Activated CD4-positive, alpha-beta T cell treated with anti-CD3 and anti-CD28 coated beads, Interleukin-10, Interleukin-2, amounts not matched to agents 100 ng/mL and 50 ng/mL, durations not matched to agents 16 hours and 8 hours (primary cell): ENCODE results near the gene ACTN1.

Experiments
- DNase-seq: peaks from one replicate; pipeline ENCODE4 v3.0.0-alpha.2; 2020

Gene ACTN1

DNA sequence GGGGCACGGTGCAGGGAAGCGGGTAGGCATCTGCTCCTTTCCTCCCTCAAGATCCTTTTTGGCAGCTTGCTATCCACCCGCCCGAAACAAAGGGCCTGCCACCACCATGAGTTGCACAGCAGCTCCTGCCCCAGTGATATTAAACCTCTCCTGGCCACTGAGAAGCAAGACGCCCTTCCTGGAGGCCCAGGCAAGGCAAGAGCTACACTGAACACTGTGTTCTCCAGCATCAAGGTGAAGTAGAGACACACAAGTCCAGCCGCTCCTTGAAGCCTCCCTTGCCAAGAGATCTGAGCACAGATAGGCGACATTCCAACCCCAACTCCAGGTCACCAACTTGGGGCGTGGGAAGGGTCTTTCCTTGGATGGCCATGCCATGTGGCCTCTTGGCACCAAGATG is 70.9 kb downstream of the ACTN1 start:
- DNase-seq, result no peak

DNA sequence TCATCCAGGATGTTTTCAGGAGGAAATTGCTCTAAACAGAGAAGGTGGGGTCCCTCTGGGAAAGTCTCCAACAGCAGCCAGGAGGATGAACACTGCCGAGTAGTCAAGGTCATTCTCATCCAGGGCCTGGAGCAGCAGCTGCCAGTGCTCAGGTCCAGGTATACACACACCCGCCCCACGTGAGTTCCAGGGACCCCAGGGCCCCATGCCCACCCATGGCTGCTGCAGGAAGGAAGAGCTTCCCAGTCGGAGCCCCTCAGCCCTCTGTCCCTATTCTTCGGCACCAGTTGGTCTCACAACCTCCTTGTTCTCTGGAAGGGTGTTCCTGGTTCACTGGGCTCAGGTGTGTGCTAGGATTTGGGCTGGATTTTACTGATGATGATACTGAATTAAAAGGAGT is 72.7 kb downstream of the ACTN1 start:
- DNase-seq, result no peak

DNA sequence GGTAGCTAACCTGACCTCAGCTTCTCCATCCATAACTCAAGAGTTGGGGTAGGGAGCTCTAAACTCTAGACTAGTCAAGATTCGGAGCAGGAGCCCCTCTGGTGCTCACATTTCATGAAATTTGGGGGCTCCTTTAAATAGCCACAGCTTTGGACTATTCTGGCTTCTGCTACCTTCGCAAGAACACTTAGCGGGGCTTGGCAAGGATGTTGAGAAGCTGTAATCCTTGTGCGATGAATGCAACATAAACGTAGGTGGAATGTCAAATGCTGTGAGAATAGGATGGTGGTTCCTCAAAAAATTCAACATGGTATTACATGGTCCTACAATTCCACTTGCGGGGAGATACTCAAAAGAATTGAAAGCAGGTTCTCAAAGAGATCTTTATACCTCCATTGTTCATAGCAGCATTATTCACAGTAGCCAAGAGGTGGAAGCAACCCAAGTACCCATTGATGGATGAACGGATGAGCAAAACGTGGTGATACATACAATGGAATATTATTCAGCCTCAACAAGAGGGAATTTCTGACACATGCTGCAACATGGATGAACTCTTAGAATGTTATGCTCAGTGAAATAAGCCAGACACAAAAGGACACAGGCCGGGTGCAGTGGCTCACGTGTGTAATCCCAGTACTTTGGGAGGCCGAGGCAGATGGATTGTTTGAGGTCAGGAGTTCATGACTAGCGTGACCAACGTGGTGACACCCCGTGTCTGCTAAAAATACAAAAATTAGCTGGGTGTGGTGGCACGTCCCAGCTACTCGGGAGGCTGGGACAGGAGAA is 73.8 kb downstream of the ACTN1 start:
- no peak for DNase-seq

DNA sequence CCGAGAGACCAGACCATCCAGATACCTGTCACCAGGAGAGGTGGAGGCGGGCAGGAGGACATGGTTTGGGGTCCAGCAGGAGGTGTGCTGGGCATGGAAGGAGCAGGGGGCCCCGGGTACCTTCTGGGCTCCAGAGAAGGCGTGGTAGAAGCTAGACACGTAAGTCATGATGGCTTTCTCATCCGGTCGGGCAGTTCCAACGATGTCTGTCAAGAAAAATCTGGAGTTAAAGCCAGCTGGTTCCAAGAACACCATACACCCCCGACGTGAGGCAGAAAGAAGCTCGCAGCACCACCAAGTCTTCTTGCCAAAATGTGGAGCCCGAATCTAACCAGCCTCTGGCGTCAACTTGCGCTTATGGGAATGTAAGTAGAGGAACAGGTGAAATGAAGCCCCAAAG is 76.7 kb downstream of the ACTN1 start:
- no peak for DNase-seq

DNA sequence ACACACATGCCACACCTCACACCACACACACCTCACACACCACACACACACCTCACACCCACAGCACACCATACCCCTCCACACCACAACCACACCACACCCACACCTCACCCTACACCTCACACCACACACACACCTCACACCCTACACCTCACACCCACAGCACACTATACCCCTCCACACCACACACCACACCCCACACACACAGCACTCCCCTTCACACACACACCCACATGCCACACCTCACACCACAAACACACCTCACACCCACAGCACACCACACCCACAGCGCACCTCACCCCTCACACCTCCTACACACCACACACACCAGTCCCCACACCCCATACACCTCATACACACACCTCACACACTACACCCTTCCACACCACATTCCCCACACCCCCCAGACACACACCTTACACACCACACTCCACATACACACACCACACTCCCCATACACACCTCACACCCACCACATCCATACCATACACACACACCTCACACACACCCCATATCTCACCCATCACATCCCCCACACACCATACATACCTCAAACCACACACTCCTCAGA is 80.0 kb downstream of the ACTN1 start:
- DNase-seq, result no peak

DNA sequence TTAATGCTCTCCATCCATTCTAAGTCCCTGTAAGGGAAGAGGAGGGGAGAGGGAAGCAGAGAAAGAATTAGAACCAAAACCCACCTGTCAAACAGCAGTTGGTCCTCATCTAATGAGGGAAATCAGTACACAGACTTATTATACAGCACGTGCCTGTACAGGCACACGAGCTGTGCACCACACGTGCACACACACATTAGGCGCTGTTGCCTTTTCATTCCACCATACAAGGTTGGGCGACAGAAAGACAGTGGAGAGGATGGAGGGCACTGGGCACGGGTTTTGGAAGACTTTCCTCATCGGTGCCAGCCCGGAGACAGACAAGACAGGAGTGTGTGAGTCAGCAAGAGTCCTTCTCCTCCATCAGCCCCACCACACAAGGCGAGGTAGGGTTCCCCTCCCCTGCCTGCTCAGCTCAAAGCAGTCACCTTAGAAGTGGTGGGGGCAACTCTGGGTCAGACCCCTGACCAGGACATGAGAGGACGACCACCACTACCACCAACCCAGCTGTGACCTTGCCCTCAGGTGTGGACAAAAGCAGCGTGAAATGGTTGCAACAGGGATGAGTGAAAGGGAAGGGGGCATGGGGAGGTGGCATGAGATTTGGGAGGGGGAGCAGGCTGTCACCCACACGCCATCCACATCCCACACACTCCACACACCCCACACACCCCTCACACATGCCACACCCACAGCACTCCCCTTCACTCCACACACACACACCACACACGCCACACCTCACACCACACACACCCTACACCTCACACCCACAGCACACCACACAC is 80.7 kb downstream of the ACTN1 start:
- DNase-seq, result no peak

DNA sequence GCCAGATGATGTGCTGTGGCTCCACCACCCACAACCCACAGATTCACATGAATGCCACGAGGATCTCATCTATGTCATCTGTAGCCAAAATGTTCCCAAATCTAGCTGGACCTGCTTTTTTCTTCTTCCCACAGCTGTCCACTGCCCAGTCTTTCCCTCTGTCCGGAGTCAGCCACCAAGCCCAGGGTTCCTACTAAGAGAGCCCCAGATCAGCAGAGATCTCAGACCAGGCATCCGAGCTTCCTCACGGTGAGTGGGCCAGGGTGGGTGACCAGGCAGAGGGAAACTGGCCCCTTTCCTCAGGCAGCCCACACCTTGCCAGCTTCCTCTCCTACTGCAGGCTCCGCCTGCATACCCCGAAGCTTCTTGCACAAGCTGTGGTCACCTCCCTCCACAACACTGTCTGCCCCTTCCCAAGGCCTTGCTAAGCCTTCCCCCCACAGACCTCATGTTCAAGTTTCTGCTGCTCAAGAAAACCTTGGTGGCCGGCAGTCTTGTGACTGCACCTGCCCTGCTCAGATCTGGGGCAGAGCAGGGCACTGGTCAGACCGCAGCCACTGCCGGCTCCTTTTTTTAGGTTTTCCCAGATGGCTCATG is 81.4 kb downstream of the ACTN1 start:
- no peak for DNase-seq

DNA sequence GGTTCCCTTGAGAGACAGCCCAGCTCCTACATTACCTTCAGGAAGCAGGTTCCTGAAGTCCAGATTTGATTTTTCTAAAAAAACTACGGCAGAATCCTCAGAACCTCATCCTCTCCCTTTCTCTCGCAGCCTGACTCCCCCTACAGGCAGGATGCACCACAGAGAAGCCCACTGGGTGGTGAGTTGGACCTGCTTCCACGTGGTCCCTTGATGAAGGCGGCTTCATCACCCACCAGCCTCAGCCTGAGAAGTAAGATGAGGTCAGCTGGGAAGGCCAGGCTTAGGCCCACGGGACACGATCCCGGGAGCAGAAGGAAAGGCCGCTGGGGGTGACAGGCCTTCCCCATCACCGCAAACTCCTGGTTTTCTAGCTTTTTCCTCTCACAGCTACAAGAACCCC is 83.0 kb downstream of the ACTN1 start:
- no peak for DNase-seq

DNA sequence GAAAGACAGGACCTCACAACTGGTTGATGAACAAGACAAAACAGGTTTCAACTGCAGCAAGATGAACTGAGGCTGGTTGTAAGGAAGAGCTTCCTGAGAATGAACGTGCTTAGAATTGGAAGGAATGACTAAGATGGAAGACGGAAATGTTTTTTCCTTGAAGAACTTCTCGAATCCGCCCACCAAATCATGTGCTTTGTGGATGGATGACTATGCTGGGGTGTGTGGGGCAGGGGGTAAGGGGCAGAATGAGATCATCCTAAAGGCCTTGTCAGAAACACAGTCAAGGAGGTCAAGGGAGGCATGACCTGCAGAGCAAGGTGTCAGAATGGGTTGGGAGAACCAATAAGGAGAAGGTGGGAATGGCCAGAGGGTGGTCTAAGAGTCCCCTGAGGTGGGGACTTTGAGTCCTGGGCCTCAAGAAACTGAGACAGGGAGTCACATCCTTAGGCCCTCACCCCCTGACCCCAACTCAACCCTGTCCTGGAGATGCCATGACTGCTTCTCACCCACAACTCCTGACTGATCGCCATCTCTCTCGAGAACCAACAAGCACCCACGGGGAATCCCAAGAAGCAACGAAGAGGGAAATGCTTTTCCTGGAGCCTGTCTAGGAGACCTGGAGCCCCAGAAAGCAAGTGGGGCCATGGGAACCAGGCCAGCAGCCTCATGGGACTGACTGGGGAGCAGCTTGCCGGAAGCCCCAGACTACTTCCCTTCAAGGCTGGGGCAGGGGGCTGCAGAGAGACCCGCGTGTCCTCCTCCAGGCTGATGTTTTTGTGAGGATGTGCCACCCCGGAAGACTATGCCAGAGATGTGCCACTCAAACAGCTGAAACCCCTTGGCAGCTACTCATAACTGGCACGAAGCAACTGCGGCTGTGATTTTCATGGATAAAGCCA is 84.0 kb downstream of the ACTN1 start:
- DNase-seq, result no peak

DNA sequence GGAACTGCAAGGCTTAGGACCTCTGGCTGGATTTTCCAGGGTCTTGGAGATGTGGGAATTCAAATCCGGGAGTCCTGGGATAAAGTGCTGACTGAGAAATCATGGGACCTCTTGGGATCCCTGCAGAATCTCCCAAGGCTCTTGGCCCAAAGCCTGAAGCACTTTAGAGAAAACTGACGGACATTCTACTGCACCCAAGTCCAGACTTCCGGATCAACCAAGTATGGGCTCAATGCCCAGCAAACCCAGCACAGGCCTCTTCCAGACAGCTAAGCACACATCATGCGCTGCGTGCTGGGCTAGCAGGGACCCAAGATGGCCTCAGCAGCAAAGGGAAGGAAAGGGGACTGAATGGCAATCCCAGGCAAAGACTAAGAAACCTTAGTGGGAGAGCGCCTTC is 85.0 kb downstream of the ACTN1 start:
- DNase-seq, result no peak

DNA sequence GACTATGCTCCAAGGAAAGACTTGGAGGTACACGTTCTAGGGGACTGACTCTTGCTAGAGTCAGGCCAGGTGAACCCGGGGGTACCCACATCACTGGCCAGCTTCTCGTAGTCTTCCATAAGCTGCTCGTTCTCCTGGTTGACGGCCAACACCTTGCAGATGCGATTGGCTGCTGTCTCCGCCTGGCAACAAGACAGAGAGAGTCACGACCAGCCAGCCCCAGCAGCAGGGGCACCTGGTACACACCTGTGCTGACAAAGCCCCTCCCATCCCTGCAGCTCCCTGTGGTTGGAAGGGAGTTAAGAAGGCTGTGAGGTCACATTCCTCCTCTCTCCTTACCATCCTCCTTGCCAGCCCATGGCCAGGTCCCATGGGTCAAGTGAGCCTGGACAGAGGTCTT is 85.5 kb downstream of the ACTN1 start:
- no peak for DNase-seq

DNA sequence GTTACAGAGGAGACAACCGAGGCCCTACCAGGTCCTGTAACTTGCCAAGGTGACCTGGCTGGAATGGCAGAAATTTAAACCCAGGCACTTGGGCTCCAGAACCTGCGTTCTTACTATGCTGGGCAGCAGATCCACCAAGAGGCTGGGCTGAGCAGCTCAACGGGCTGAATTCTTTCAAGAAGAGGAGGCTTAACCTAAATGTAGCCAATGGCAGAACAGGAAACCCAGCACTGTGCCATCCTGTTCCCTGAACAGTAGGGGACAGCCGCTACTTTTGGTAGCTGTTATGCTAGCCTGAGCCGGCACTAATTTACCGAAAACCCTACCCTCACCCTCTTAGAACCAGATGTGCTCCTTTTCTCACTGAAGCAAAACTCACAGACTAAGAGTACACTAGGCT is 86.1 kb downstream of the ACTN1 start:
- no peak for DNase-seq

DNA sequence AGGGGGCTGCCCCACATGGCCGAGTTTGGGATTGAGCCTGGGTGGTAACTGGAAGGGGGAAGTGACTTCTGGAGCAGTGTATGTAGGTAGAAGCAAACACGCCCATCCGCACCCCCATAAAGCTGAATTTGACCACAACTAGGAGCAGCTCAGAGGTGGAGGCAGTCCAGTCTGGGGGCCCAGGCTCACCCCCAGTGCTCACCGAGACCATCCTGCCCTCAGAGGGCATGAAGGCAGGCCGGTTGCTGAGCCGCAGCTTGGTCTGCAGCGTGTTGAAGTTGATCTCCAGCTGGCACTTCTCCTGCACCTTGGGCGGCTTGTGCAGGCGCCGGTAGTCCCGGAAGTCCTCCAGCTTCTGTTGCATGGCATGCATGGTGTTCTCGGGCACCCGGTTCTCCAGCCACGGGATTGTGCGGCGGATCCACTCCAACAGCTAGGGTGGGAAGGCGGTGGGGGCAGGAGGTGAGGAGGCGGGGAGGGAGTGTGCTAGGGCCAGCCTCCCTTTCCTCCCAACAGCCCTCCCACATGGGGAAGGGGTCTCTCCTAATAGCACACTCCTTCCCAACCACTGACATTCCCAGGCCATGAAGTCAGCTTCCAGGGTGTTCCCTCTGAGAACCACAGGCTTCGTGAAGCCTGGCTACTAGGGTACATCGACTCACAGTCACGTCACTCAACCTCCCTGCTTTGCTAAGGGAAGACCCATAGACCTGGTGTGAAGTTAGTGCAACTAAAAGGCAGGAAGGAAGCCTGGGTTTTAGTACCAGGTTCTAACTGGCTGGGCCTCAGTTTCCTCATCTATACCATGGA is 87.0 kb downstream of the ACTN1 start:
- DNase-seq, result no peak

DNA sequence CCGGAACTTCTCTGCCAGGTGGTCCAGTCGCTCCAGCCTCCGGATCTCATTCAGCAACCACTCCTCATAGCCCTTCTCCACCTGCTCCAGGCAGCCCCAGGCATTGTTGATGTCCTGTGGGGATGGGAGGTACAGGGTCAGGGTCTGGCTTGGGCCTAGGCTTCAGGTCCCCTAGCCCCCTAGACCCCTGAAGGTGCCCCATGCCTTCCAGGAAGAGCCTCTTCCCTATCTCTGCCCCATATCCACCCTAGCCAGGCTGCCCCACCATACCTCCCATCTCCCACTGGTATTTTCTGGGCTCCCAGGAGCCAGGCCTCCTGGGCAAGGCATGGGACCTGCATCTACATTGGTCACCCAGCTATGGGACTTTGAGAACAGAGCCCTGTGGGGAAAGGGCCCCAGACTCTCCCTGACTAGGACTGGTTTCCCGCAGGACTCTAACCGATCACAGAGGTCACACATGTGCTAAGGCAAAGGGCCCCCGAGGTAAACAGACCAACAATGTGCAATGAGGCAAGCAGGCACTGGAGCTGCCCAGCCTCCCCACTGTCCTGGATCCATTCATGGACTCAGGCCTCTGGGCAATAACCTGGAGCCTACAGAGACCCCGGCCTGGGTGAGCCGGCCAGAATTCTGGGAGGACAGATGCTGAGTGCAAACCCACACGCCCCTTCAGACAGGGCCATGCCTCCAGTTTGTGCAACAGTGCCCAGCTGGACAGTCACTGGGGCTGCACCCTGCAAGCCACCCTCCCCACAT is 88.8 kb downstream of the ACTN1 start:
- DNase-seq, result no peak

DNA sequence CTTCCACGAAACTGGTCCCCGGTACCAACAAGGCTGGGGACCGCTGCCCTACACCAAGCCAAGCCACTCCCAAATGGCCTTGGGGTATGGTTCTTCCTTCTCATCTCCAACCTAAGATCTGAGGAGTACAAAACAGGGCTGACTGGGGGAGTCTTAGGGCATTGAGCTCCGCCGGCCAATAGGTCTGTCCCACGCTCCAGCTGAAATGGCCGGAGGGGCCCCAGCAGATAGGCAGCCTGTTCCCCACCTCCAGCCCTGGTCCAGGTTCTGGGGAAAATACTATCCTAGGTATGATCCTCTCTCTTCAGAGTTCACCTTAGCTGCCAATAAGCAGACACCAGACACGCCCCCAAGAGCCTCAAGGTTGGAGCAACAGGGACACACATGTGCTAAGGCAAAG is 90.2 kb downstream of the ACTN1 start:
- no peak for DNase-seq

DNA sequence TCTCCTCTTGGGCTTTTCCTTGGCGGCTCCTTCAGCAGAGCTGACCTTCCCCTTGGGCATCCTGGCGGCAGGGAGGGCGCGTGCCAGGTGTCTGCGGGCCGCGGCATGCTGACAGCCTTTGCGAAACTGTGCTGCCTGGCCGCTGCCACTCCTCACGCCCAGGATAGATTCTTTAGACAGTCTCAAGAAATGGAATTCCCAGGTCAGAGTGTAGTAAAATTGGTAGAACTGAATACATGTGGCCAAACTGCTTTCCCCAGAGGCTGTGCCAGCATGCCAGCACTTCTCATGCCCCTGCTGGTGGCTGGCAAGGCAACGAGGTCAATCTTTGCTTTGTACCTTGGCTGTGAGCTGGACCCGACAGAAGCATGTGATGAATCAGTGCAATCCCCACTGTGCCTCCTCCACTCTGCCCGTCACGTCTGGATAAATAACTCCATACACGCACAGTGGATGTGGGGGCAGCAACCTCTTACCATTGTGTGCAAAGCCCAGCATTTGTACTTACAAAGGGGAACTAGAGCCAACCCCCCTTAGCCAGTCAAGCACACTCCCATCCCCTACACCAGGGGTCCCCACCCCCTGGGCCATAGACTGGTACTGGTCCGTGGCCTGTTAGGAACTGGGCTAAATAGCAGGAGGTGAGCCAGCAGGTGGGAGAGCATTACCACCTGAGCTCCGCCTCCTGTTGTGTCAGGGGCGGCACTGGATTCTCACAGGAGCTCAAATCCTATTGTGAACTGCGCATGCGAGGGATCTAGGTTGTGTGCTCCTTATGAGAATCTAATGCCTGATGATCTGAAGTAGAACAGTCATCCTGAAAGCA is 90.9 kb downstream of the ACTN1 start:
- no peak for DNase-seq

DNA sequence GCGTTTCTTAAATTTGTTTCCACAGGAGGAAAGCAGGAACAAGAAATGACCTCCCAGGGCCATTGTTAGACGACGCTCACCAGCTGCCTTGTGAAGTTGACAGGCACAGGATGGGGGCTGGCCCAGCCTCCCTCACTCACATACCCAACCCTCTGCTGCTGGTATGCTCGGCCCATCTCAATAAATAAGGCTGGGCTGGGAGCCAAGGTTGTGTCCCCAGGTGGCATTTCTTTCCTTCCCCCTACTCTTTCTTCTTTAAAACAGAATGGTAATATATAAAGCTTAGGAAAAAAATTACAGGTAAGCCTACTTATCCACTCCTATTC is 93.0 kb downstream of the ACTN1 start:
- no peak for DNase-seq

DNA sequence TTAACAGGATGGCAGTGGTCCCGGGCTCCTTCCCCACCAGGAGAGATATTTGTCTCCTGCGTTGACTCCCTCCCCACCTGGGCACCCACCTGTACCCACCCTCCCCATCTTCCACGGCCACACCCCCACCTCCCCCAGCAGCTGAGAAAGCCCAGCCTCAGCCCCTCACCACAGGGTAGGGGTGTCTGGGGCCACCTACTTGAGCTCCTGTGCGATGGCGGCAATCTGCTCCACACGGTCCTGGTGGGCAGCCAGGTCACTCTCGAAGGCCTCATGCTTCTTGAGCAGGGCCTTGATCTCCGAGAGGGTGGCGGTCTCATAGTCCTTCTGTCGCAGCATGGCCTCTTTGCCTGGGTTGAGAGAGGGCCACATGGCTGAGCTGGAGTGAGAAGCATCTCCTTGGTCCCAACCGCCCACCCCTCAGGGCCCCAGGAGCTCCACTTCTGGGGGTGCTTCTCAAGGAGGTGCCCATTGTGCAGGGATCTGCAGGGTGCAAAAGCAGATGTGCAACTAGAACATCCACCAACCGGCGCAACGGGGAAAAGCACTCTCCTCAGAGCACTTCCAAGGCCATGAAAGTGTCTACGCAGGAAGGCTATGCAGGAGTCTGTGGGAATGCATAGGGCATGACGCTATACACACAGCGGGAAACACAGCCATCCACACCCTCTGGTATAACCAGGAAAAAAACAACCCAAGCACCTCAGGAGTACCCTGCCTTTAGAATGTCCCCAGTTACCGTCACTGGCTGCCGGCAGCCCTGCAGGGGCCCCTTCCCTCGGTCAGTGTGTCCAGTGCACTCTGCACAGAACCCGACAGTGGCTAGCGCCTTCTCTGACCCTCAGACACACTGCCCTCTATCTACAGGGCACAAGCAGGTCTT is 93.6 kb downstream of the ACTN1 start:
- DNase-seq, result no peak
